Muscle layer of duodenum (tissue), 2 donors: ENCODE results near the gene LRBA.

ENCODE experiments used
- H3K27ac ChIP-seq: one replicate; pipeline ENCODE4 v1.7.0; 2013; ENCODE audit warnings: mild to moderate bottlenecking, low read length
- H3K27me3 ChIP-seq: one replicate; pipeline ENCODE4 v1.7.0; 2013; ENCODE audit warnings: low read depth, mild to moderate bottlenecking, control low read depth, low read length
- H3K36me3 ChIP-seq, 2 donors: one replicate each; pipeline ENCODE4 v1.7.0; 2013; ENCODE audit warnings: low read length in 2 of 2, control low read depth in 1 of 2, mild to moderate bottlenecking in 1 of 2; ENCODE audit not compliant: insufficient read depth in 2 of 2, control insufficient read depth in 1 of 2
- H3K4me1 ChIP-seq, 2 donors: one replicate each; pipeline ENCODE4 v1.7.0; 2013; ENCODE audit warnings: low read length in 2 of 2, mild to moderate bottlenecking in 2 of 2, control low read depth in 1 of 2, moderate library complexity in 1 of 2; ENCODE audit not compliant: insufficient read depth in 2 of 2, control insufficient read depth in 1 of 2
- H3K4me3 ChIP-seq, 2 donors: one replicate each; pipeline ENCODE4 v1.7.0; 2013; ENCODE audit warnings: low read length in 2 of 2, low read depth in 1 of 2, mild to moderate bottlenecking in 1 of 2
- H3K9me3 ChIP-seq, 2 donors: one replicate each; pipeline ENCODE4 v1.7.0; 2013; ENCODE audit warnings: low read length in 2 of 2, control low read depth in 1 of 2, mild to moderate bottlenecking in 1 of 2; ENCODE audit not compliant: control insufficient read depth in 1 of 2
- donor health status: healthy.

LRBA gene

DNA sequence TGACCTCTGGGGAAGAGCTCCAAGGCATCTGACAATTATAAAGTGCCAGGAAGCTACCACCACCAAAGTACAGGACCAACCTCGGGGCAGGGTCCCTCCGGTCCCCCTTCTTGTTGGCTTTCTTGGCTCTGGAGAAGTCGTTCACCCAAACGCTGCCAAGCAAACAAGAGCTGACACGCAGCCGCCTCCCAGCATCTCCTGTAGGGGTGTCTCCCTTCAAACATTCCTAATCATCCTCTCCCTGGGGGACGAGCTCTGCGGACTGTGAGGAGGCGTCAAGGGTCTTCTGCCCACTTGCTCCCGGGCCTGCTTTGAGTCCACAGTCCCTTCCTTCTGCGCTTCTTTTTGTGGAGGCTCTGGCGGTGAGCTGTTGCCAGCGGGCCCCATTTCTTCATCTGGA lies 592.0 kb downstream of the LRBA start:
- Histone ChIP-seq H3K27ac (no peak overlapping the region), H3K4me3 (no peak overlapping the region)

DNA sequence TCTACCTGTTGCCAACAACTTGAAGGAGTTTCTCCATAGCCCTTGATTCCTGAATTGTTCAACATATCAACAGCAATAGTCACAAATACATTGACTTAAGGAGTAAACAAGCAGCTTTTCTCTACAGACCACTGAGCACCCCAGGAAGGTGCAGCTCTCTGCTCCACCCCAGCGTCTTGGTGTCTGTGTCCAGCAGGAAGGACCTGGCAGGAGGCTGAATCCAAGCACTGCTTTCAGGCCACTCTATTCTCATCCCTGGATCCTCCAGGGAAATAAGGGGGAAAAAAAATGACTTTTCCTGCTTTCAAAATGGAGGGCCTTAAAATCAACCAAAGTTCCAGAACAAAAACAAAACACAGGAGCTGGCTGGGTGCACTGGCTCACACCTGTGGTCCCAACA lies 593.5 kb downstream of the LRBA start:
- no peaks in the 10 kb centered on the region for H3K4me1 ChIP-seq

More for the DNA sequence above, 592.0 kb downstream of the LRBA start:
- Histone ChIP-seq H3K4me1 (no peaks in the 10 kb centered on the region), H3K36me3 (peaks cover 7 to 18% of the 10 kb centered on the region in 2 donors), H3K9me3 (no peaks in the 10 kb centered on the region), H3K27me3 (no peaks in the 10 kb centered on the region)

GRCh38 chr4:150419939-150420338 lies 595.1 kb downstream of the LRBA start:
- peaks cover 7 to 18% of the 10 kb centered on the region in 2 donors for H3K36me3 ChIP-seq
- no peaks in the 10 kb centered on the region for H3K4me1 ChIP-seq
- no peak overlapping the region for H3K4me3 ChIP-seq
- H3K27ac ChIP-seq = no peak overlapping the region
- no peaks in the 10 kb centered on the region for H3K27me3 ChIP-seq
- H3K9me3 ChIP-seq = no peaks in the 10 kb centered on the region

More for the DNA sequence above, 593.5 kb downstream of the LRBA start:
- H3K36me3 ChIP-seq = peaks cover 7 to 18% of the 10 kb centered on the region in 2 donors
- H3K27ac ChIP-seq = no peak overlapping the region
- no peaks in the 10 kb centered on the region for H3K9me3 ChIP-seq
- no peaks in the 10 kb centered on the region for H3K27me3 ChIP-seq
- no peak overlapping the region for H3K4me3 ChIP-seq

GRCh38 chr4:150418757-150419410 lies 596.2 kb downstream of the LRBA start:
- Histone ChIP-seq H3K27me3 (no peaks in the 10 kb centered on the region), H3K9me3 (no peaks in the 10 kb centered on the region), H3K4me1 (no peaks in the 10 kb centered on the region), H3K4me3 (no peak overlapping the region), H3K36me3 (peaks cover 7 to 18% of the 10 kb centered on the region in 2 donors), H3K27ac (no peak overlapping the region)

DNA sequence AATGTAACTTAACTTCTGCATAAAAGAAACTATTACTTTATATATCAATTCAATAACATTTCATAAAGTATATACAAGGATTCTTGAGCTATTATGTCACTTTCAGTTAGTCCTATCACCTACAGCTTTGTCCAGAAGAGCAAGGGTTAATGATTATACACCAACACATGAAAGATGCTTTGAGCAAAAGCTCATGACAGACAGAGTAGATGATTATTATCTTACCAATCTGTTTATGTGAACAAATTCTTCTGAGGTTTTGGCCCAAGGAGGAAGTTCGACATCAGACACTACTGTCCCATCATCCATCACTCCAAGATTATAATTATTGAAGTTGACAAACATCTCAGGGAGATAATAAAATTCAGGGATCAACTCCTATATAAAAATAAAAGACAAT lies 599.9 kb downstream of the LRBA start:
- Histone ChIP-seq H3K4me3 (no peak overlapping the region), H3K9me3 (no peaks in the 10 kb centered on the region), H3K27me3 (no peaks in the 10 kb centered on the region), H3K36me3 (no peaks in the 10 kb centered on the region), H3K4me1 (peaks cover 0 to 7% of the 10 kb centered on the region in 2 donors), H3K27ac (no peak overlapping the region)

DNA sequence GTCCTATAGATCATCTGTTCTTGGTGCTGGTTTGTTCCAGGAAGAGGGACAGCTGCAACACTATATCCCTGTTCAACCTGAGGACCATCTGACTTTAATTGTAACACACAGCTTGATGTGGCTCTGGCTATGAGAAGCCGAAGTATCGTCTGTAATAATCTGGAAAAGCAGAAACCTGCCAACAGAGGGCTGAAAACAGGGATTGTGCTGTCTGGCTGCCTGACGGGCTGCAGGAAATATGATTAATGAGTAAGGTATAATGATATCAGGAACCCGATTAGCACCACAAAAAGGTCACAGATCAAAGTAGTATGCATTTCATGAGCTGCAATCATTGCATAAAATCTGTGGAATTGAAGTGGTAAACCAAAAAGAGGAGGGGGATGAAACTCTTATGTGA lies 603.6 kb downstream of the LRBA start:
- no peak overlapping the region for H3K27ac ChIP-seq
- H3K9me3 ChIP-seq = no peaks in the 10 kb centered on the region
- H3K4me1 ChIP-seq = peaks cover 0 to 7% of the 10 kb centered on the region in 2 donors
- no peak overlapping the region for H3K4me3 ChIP-seq
- no peaks in the 10 kb centered on the region for H3K36me3 ChIP-seq
- no peaks in the 10 kb centered on the region for H3K27me3 ChIP-seq

- peaks cover 0 to 5% of the 10 kb centered on the region in 2 donors for H3K36me3 ChIP-seq
- H3K27me3 ChIP-seq = no peaks in the 10 kb centered on the region
- H3K27ac ChIP-seq = no peak overlapping the region
- no peak overlapping the region for H3K4me3 ChIP-seq
- no peaks in the 10 kb centered on the region for H3K9me3 ChIP-seq
- H3K4me1 ChIP-seq = peaks cover 0 to 6% of the 10 kb centered on the region in 2 donors
These were observed 612.2 kb downstream of the LRBA start for GRCh38 chr4:150402871-150403272.

GRCh38 chr4:150401083-150401687 lies 613.9 kb downstream of the LRBA start:
- peaks cover 0 to 5% of the 10 kb centered on the region in 2 donors for H3K36me3 ChIP-seq
- H3K9me3 ChIP-seq = no peaks in the 10 kb centered on the region
- no peak overlapping the region for H3K4me3 ChIP-seq
- H3K27ac ChIP-seq = no peak overlapping the region
- peaks cover 0 to 6% of the 10 kb centered on the region in 2 donors for H3K4me1 ChIP-seq
- no peaks in the 10 kb centered on the region for H3K27me3 ChIP-seq

GRCh38 chr4:150395872-150396271 lies 619.2 kb downstream of the LRBA start:
- Histone ChIP-seq H3K4me1 (no peaks in the 10 kb centered on the region), H3K36me3 (peaks cover 0 to 5% of the 10 kb centered on the region in 2 donors), H3K27me3 (no peaks in the 10 kb centered on the region), H3K4me3 (no peak overlapping the region), H3K27ac (no peak overlapping the region), H3K9me3 (peaks cover 0 to 6% of the 10 kb centered on the region in 2 donors)

DNA sequence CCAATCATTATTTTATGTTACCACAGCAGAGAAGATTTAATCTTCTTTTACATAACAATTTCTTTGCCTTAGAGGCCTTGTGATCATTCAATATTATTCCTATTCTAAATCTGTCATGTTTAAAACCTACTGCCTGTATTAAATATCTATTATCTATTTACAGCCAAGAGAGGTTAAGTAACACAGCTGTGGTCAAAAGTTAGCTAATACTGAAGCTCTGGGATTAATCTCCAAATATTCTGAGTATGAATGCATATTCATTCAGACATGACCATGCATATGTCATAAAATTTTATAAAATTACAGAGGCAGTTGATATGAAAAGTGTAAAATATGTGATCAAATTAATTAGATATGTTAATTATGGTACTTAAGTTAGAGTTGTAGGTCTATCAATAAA lies 621.0 kb downstream of the LRBA start:
- Histone ChIP-seq H3K27ac (no peak overlapping the region), H3K27me3 (no peaks in the 10 kb centered on the region), H3K36me3 (no peaks in the 10 kb centered on the region), H3K9me3 (peaks cover 0 to 6% of the 10 kb centered on the region in 2 donors), H3K4me3 (no peak overlapping the region), H3K4me1 (no peaks in the 10 kb centered on the region)

DNA sequence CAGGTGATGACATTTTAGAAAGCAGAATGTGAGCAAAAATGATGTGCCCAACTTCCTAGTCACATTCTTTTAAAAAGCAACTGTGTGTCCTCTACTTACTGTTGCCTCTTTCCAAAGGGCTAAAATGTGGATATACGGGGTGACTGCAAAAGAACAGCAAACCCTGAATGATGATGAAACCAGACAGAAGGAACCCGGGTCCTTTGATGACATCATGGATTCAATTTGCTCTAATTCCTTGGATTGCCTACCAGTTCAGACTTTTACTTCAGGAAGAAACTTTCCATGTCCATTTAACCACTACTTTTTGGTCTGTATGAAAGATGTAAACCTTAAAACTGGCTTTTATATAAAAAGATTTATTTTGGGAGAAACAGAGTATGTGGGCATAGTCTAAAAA lies 624.0 kb downstream of the LRBA start:
- H3K4me3 ChIP-seq = no peak overlapping the region
- H3K27ac ChIP-seq = no peak overlapping the region
- H3K9me3 ChIP-seq = peaks cover 0 to 6% of the 10 kb centered on the region in 2 donors
- H3K36me3 ChIP-seq = no peaks in the 10 kb centered on the region
- no peaks in the 10 kb centered on the region for H3K4me1 ChIP-seq
- H3K27me3 ChIP-seq = no peaks in the 10 kb centered on the region

GRCh38 chr4:150390531-150390910 lies 624.6 kb downstream of the LRBA start:
- no peak overlapping the region for H3K27ac ChIP-seq
- no peak overlapping the region for H3K4me3 ChIP-seq

More at GRCh38 chr4:150390531-150390910, 624.6 kb downstream of the LRBA start:
- H3K27me3 ChIP-seq = no peaks in the 10 kb centered on the region
- no peaks in the 10 kb centered on the region for H3K36me3 ChIP-seq
- H3K4me1 ChIP-seq = peaks cover 0 to 4% of the 10 kb centered on the region in 2 donors
- peaks cover 0 to 6% of the 10 kb centered on the region in 2 donors for H3K9me3 ChIP-seq
